ENCODE measurements around the gene SYTL5.

SYTL5 gene

GRCh38 chrX:38138900-38139299 lies 132.5 kb downstream of the SYTL5 start:
- DNase-seq (ENCODE audit: low spot score): no peak

- no peak for DNase-seq (ENCODE audit: low spot score)
Observed at GRCh38 chrX:38142610-38143009, 136.3 kb downstream of the SYTL5 start.

- no peak for DNase-seq (ENCODE audit: low spot score)
Observed at GRCh38 chrX:38149016-38149415, 142.7 kb downstream of the SYTL5 start.

- DNase-seq (ENCODE audit: low spot score): no peak
Observed at GRCh38 chrX:38150993-38151392, 144.6 kb downstream of the SYTL5 start.

- no peak for DNase-seq (ENCODE audit: low spot score)
Observed at GRCh38 chrX:38151441-38151840, 145.1 kb downstream of the SYTL5 start.

- no peak for DNase-seq (ENCODE audit: low spot score)
Observed at GRCh38 chrX:38154340-38154739, 148.0 kb downstream of the SYTL5 start.

GRCh38 chrX:38154818-38155217 lies 148.5 kb downstream of the SYTL5 start:
- DNase-seq (ENCODE audit: low spot score): no peak

- no peak for DNase-seq (ENCODE audit: low spot score)
Observed at GRCh38 chrX:38156838-38157237, 150.5 kb downstream of the SYTL5 start.

- DNase-seq (ENCODE audit: low spot score): no peak
Observed at GRCh38 chrX:38163193-38163592, 156.8 kb downstream of the SYTL5 start.

- no peak for DNase-seq (ENCODE audit: low spot score)
Observed at GRCh38 chrX:38165023-38165422, 158.7 kb downstream of the SYTL5 start.

GRCh38 chrX:38166478-38167083 lies 160.2 kb downstream of the SYTL5 start:
- DNase-seq (ENCODE audit: low spot score): peak; percentile 28

- no peak for DNase-seq (ENCODE audit: low spot score)
Observed at GRCh38 chrX:38170556-38170955, 164.2 kb downstream of the SYTL5 start.

GRCh38 chrX:38172596-38172995 lies 166.2 kb downstream of the SYTL5 start:
- no peak for DNase-seq (ENCODE audit: low spot score)

- no peak for DNase-seq (ENCODE audit: low spot score)
Observed at GRCh38 chrX:38175139-38175538, 168.8 kb downstream of the SYTL5 start.

- DNase-seq (ENCODE audit: low spot score): no peak
Observed at GRCh38 chrX:38178396-38178795, 172.0 kb downstream of the SYTL5 start.
